Measurements from ENCODE around the gene CFH. TPM values are rescaled to one million over a fixed set of nuclear protein-coding genes. Genes with fewer than 3 reads are reported as not detected.

The CFH gene
- total RNA-seq, 1 donor, result 164 TPM

DNA sequence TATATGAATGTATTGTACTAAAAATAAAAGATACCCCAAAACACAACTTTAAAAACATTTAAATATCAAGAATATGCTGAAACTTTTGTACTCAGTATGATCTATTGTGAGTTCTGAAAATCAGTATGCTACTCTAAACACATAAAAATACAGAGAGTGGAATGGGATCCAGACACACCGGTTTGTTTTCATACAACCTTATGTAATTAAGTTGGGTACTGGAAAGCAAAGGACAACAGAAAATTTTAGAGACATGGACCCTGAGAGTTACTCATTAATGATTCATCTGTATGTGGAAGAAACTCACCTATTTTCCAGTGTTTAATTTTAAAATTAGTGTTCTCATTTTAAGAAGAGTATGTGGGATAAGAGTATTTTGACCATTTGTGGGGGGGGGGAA, 121.9 kb downstream of the CFH start:
- H3K4me2 ChIP-seq (ENCODE audit: insufficient read depth, low read length), result no peak overlapping the region
- no peaks in the 10 kb centered on the region for H3K27me3 ChIP-seq (ENCODE audit: insufficient read depth, low read length)
- no peak overlapping the region for H2AFZ ChIP-seq (ENCODE audit: low read length)
- DNase-seq (ENCODE audit: insufficient read length, low spot score, missing footprints), result no peak
- no peaks in the 10 kb centered on the region for H4K20me1 ChIP-seq (ENCODE audit: insufficient read depth, low read length)
- no peaks in the 10 kb centered on the region for H3K9me3 ChIP-seq (ENCODE audit: low read depth, low read length)
- no peaks in the 10 kb centered on the region for H3K36me3 ChIP-seq (ENCODE audit: insufficient read depth, low read length)
- TF ChIP-seq, protein P1, sequence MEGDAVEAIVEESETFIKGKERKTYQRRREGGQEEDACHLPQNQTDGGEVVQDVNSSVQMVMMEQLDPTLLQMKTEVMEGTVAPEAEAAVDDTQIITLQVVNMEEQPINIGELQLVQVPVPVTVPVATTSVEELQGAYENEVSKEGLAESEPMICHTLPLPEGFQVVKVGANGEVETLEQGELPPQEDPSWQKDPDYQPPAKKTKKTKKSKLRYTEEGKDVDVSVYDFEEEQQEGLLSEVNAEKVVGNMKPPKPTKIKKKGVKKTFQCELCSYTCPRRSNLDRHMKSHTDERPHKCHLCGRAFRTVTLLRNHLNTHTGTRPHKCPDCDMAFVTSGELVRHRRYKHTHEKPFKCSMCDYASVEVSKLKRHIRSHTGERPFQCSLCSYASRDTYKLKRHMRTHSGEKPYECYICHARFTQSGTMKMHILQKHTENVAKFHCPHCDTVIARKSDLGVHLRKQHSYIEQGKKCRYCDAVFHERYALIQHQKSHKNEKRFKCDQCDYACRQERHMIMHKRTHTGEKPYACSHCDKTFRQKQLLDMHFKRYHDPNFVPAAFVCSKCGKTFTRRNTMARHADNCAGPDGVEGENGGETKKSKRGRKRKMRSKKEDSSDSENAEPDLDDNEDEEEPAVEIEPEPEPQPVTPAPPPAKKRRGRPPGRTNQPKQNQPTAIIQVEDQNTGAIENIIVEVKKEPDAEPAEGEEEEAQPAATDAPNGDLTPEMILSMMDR (IDR thresholded peaks at IDR 0.05; ENCODE audit: extremely low read depth, low read depth, low read length), result no peak
- H3K27ac ChIP-seq (ENCODE audit: low read depth, low read length), result no peak overlapping the region
- H3K79me2 ChIP-seq (ENCODE audit: insufficient read depth, low read length), result no peaks in the 10 kb centered on the region
- H3K4me3 ChIP-seq (ENCODE audit: insufficient read depth, low read length), result no peak overlapping the region
- H3K4me1 ChIP-seq (ENCODE audit: insufficient read depth, low read length), result no peaks in the 10 kb centered on the region

DNA sequence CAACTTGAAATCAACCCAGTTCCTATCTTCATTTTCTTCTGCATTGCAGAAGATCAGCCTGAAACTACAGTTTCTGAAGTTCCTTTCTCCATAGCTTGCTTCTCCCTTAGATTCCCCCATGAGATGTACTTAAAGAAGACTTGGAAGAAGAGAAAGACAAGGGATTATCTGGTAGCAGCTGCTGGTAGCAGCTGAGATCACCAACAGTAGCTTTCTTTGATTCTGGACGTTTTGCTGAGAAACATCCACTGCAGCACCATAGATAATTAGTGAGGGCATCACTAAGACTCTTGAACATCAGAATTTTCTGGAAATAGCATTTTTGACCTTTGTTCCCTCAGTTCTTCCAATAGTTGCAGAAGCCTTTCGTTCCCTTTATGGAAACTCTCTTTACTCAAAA, 122.3 kb downstream of the CFH start:
- Histone ChIP-seq H3K27me3 (ENCODE audit: insufficient read depth, low read length) (no peaks in the 10 kb centered on the region), H3K79me2 (ENCODE audit: insufficient read depth, low read length) (no peaks in the 10 kb centered on the region), H4K20me1 (ENCODE audit: insufficient read depth, low read length) (no peaks in the 10 kb centered on the region), H3K9me3 (ENCODE audit: low read depth, low read length) (no peaks in the 10 kb centered on the region), H3K4me1 (ENCODE audit: insufficient read depth, low read length) (no peaks in the 10 kb centered on the region), H3K27ac (ENCODE audit: low read depth, low read length) (no peak overlapping the region), H2AFZ (ENCODE audit: low read length) (no peak overlapping the region), H3K4me3 (ENCODE audit: insufficient read depth, low read length) (no peak overlapping the region), H3K36me3 (ENCODE audit: insufficient read depth, low read length) (no peaks in the 10 kb centered on the region), H3K4me2 (ENCODE audit: insufficient read depth, low read length) (no peak overlapping the region)
- TF ChIP-seq, protein P1 (IDR thresholded peaks at IDR 0.05; ENCODE audit: extremely low read depth, low read depth, low read length), result no peak
- DNase-seq (ENCODE audit: insufficient read length, low spot score, missing footprints), result no peak

DNA sequence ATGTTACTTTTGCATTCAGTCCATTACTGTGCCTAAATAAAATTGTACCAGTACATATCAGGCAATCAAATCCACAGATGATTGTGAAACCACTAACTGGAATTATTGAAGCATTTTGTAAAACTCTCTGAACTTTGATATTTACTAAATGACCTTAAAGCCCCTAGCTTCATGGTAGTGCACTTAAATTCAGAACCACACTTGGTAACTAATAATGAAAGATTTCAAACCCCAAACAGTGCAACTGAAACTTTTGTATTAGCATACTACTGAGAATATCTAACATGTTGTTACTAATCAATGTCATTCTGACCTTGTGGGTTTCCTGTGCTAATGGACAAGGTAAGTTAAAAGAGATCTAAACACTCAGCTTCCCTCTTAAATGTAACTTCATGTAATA, 122.8 kb downstream of the CFH start, which contains the start of gene CFHR3:
TSS of gene CFHR3 (plus strand) at position 238 of the 400 bp plus-strand sequence. CDS start at position 285, 47 bp downstream.
- TF ChIP-seq, protein P1 (IDR thresholded peaks at IDR 0.05; ENCODE audit: extremely low read depth, low read depth, low read length), result no peak
- no peaks in the 10 kb centered on the region for H3K79me2 ChIP-seq (ENCODE audit: insufficient read depth, low read length)
- H3K4me3 ChIP-seq (ENCODE audit: insufficient read depth, low read length), result no peak within 1 kb of the TSS
- H3K9me3 ChIP-seq (ENCODE audit: low read depth, low read length), result no peaks in the 10 kb centered on the region
- no peaks in the 10 kb centered on the region for H3K36me3 ChIP-seq (ENCODE audit: insufficient read depth, low read length)
- H2AFZ ChIP-seq (ENCODE audit: low read length), result no peak within 1 kb of the TSS
- H3K4me1 ChIP-seq (ENCODE audit: insufficient read depth, low read length), result no peaks in the 10 kb centered on the region
- no peaks in the 10 kb centered on the region for H3K27me3 ChIP-seq (ENCODE audit: insufficient read depth, low read length)
- DNase-seq (ENCODE audit: insufficient read length, low spot score, missing footprints), result no peak
- H3K27ac ChIP-seq (ENCODE audit: low read depth, low read length), result no peak within 1 kb of the TSS
- no peak within 1 kb of the TSS for H3K4me2 ChIP-seq (ENCODE audit: insufficient read depth, low read length)
- H4K20me1 ChIP-seq (ENCODE audit: insufficient read depth, low read length), result no peaks in the 10 kb centered on the region

DNA sequence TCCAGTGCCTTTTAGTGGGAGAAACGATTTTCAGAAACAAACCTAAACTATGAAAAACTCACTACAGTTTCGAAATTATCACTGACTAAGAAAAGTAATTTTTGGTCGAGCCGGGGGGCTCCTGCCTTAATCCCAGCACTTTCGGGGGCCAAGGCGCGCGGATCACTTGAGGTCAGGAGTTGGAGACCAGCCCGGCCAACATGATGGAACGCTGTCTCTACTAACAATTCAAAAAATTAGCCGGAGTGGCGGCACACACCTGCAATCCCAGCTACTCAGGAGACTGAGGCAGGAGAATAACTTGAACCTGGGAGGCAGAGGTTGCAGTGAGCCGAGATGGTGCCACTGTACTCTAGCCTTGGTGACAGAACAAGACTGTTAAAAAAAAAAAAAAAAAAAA, 125.8 kb downstream of the CFH start:
- Histone ChIP-seq H3K27me3 (ENCODE audit: insufficient read depth, low read length) (no peaks in the 10 kb centered on the region), H3K36me3 (ENCODE audit: insufficient read depth, low read length) (no peaks in the 10 kb centered on the region), H4K20me1 (ENCODE audit: insufficient read depth, low read length) (no peaks in the 10 kb centered on the region), H3K27ac (ENCODE audit: low read depth, low read length) (no peak overlapping the region), H2AFZ (ENCODE audit: low read length) (no peak overlapping the region), H3K9me3 (ENCODE audit: low read depth, low read length) (no peaks in the 10 kb centered on the region), H3K4me1 (ENCODE audit: insufficient read depth, low read length) (no peaks in the 10 kb centered on the region), H3K4me3 (ENCODE audit: insufficient read depth, low read length) (no peak overlapping the region), H3K4me2 (ENCODE audit: insufficient read depth, low read length) (no peak overlapping the region), H3K79me2 (ENCODE audit: insufficient read depth, low read length) (no peaks in the 10 kb centered on the region)
- DNase-seq (ENCODE audit: insufficient read length, low spot score, missing footprints), result no peak
- TF ChIP-seq, protein P1 (IDR thresholded peaks at IDR 0.05; ENCODE audit: extremely low read depth, low read depth, low read length), result no peak
